ENCODE data around the gene BRD7. TPM values are rescaled to one million over a fixed set of nuclear protein-coding genes. Genes with fewer than 3 reads are reported as not detected.

The BRD7 gene
- total and polyA plus RNA-seq, 2 donors (not counting 3 experiments of a cell fraction or from before 2014, with no cell fraction given): 17.1 to 69.1 TPM

DNA sequence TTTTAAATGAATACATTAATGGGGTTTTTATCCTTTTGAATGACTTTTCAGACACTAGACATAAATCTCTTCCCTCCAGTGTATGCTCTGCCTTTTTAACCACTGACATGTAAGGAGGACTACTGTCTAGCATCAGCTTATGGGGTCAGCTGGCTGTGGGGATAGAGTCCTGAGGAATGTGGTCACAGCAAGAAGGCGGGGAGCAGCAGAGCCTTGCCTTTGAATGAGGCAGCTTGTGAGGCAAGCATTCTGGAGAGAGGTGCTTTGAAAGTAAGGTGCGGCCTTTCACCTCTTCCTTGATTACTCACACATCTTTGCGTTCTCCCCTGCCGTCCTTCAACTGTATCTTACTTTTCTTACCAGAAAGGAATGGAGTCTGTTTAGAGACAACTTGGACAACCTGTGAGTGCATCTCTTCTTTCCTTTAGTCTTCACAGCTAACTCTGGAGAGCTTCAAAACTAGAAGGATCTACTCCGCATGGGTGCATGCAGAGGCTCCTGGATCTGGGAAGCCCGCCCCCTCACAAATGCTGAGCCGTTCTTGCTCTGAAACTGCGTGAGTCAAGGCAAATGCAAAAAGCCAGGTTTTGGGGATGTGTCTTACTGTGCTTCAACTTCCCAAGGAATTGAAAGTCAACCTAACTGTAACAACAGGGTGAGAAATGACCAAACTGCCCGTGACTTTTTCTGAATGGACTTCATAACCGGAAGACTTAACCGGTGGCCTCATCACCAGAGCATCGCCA lies 52.5 kb downstream of the BRD7 start:
- no peak overlapping the region for H3K4me3 ChIP-seq (replicated peaks in 1 of 3; ENCODE audit: insufficient read depth in 1 of 3, low read depth in 1 of 3, low read length in 3 of 3)
- dilution Hi-C loops (cut with MboI; ENCODE audit: extremely low pct_ligation_motif_present, low sequenced_read_pairs): no loop called here
- H3K36me3 ChIP-seq (ENCODE audit: control insufficient read depth in 2 of 2, extremely low read depth in 1 of 2, insufficient read depth in 2 of 2, low read length in 2 of 2): peaks cover 18 to 19% of the 10 kb centered on the region in 2 experiments
- TF ChIP-seq, protein P1, sequence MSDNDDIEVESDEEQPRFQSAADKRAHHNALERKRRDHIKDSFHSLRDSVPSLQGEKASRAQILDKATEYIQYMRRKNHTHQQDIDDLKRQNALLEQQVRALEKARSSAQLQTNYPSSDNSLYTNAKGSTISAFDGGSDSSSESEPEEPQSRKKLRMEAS (IDR thresholded peaks at IDR 0.05; ENCODE audit: insufficient read depth, insufficient read length): no peak
- TF ChIP-seq POLR2A (IDR thresholded peaks at IDR 0.05; ENCODE audit: low read depth, low read length) (no peak), FOS (IDR thresholded peaks at IDR 0.05; ENCODE audit: borderline replicate concordance, insufficient read depth, low read length) (no peak), POLR2AphosphoS5 (IDR thresholded peaks at IDR 0.05; ENCODE audit: insufficient read depth, low read depth, low read length) (no peak), EZH2 (IDR thresholded peaks at IDR 0.05; ENCODE audit: borderline replicate concordance, low read depth, low read length, severe bottlenecking) (no peak), GATA2 (IDR thresholded peaks at IDR 0.05; ENCODE audit: insufficient read depth, insufficient read length, low read depth, low read length) (no peak), MYC (IDR thresholded peaks at IDR 0.05; ENCODE audit: low read depth, low read length) (no peak), JUN (IDR thresholded peaks at IDR 0.05; ENCODE audit: borderline replicate concordance, insufficient read depth, insufficient read length, low read depth) (no peak)
- TF ChIP-seq, protein P2, sequence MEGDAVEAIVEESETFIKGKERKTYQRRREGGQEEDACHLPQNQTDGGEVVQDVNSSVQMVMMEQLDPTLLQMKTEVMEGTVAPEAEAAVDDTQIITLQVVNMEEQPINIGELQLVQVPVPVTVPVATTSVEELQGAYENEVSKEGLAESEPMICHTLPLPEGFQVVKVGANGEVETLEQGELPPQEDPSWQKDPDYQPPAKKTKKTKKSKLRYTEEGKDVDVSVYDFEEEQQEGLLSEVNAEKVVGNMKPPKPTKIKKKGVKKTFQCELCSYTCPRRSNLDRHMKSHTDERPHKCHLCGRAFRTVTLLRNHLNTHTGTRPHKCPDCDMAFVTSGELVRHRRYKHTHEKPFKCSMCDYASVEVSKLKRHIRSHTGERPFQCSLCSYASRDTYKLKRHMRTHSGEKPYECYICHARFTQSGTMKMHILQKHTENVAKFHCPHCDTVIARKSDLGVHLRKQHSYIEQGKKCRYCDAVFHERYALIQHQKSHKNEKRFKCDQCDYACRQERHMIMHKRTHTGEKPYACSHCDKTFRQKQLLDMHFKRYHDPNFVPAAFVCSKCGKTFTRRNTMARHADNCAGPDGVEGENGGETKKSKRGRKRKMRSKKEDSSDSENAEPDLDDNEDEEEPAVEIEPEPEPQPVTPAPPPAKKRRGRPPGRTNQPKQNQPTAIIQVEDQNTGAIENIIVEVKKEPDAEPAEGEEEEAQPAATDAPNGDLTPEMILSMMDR (IDR thresholded peaks at IDR 0.05; ENCODE audit: extremely low read depth in 1 of 2, insufficient read depth in 1 of 2, low read depth in 1 of 2, low read length in 2 of 2): no peak
- no peaks in the 10 kb centered on the region for H3K9me3 ChIP-seq (replicated peaks; ENCODE audit: control insufficient read depth, insufficient read depth, low read length)
- DNase-seq (ENCODE audit: low read depth, low spot score) (no peak), FAIRE-seq (no peak)
- intact Hi-C loops (cut with micrococcal nuclease): no loop called here
- no peaks in the 10 kb centered on the region for H3K27me3 ChIP-seq (ENCODE audit: control insufficient read depth in 2 of 2, insufficient read depth in 2 of 2, low read length in 2 of 2)
- CTCF ChIA-PET: interaction anchor here (0.6 kb wide), 1 partner anchor 852 kb away, joined by 4 read pairs; no protein-coding TSS in a partner anchor
- POLR2A ChIA-PET: no interaction called here
- no peaks in the 10 kb centered on the region for H4K20me1 ChIP-seq (replicated peaks; ENCODE audit: control insufficient read depth, extremely low read depth, insufficient read depth, low read length)
- no peaks in the 10 kb centered on the region for H3K9me1 ChIP-seq (replicated peaks; ENCODE audit: control insufficient read depth, extremely low read depth, insufficient read depth, low read length)
- H3K27ac ChIP-seq (ENCODE audit: insufficient read depth, low read depth, low read length): no peak overlapping the region
- peaks cover 12% of the 10 kb centered on the region for H3K4me1 ChIP-seq (ENCODE audit: control insufficient read depth, extremely low read depth, insufficient read depth, low read length)
- no peak overlapping the region for H2AFZ ChIP-seq (ENCODE audit: low read depth, low read length)
- no peak overlapping the region for H3K9ac ChIP-seq (replicated peaks; ENCODE audit: extremely low read depth, insufficient read depth, low read length)
- H3K4me2 ChIP-seq (ENCODE audit: insufficient read depth, low read length): no peak overlapping the region
- BruUV-seq (replicated peaks): no TSS peak
- no peaks in the 10 kb centered on the region for H3K79me2 ChIP-seq (ENCODE audit: control insufficient read depth, insufficient read depth, low read length)
